Measurements from ENCODE around the gene CCL20. TPM values are rescaled to one million over a fixed set of nuclear protein-coding genes. Genes with fewer than 3 reads are reported as not detected.

Gene CCL20
- total and polyA plus RNA-seq, 8 donors = 1.8 to 75.8 (median 11.6) TPM; not detected in 2

- no peak for TF ChIP-seq POLR2AphosphoS5 (IDR thresholded peaks at IDR 0.05)
- TF ChIP-seq, protein P1, sequence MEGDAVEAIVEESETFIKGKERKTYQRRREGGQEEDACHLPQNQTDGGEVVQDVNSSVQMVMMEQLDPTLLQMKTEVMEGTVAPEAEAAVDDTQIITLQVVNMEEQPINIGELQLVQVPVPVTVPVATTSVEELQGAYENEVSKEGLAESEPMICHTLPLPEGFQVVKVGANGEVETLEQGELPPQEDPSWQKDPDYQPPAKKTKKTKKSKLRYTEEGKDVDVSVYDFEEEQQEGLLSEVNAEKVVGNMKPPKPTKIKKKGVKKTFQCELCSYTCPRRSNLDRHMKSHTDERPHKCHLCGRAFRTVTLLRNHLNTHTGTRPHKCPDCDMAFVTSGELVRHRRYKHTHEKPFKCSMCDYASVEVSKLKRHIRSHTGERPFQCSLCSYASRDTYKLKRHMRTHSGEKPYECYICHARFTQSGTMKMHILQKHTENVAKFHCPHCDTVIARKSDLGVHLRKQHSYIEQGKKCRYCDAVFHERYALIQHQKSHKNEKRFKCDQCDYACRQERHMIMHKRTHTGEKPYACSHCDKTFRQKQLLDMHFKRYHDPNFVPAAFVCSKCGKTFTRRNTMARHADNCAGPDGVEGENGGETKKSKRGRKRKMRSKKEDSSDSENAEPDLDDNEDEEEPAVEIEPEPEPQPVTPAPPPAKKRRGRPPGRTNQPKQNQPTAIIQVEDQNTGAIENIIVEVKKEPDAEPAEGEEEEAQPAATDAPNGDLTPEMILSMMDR (IDR thresholded peaks at IDR 0.05) = no peak
- Histone ChIP-seq H3K4me1 (no peaks in the 10 kb centered on the region), H3K27ac (no peak overlapping the region), H3K27me3 (no peaks in the 10 kb centered on the region), H3K9me3 (no peaks in the 10 kb centered on the region), H3K36me3 (no peaks in the 10 kb centered on the region), H3K4me3 (no peak overlapping the region)
- 84 to 90% (median 85%) methylated on average over 7 of the region's 7 CpGs for WGBS, 5 donors
- no peak for DNase-seq
- intact Hi-C loops (cut with DNase I; ENCODE audit: low total_unique reads) = no loop called here
These were observed 13.5 kb downstream of the CCL20 start for GRCh38 chr2:227827143-227827542.

GRCh38 chr2:227828477-227828912 lies 14.9 kb downstream of the CCL20 start:
- H3K36me3 ChIP-seq = no peaks in the 10 kb centered on the region
- no peaks in the 10 kb centered on the region for H3K27me3 ChIP-seq
- intact Hi-C loops (cut with DNase I; ENCODE audit: low total_unique reads) = no loop called here
- no peak overlapping the region for H3K27ac ChIP-seq
- H3K4me1 ChIP-seq = no peaks in the 10 kb centered on the region
- TF ChIP-seq EP300 (IDR thresholded peaks at IDR 0.05) (no peak), POLR2A (IDR thresholded peaks at IDR 0.05) (no peak), POLR2AphosphoS5 (IDR thresholded peaks at IDR 0.05) (no peak)
- TF ChIP-seq, protein P1 (IDR thresholded peaks at IDR 0.05) = no peak
- H3K9me3 ChIP-seq = no peaks in the 10 kb centered on the region
- H3K4me3 ChIP-seq = no peak overlapping the region
- DNase-seq = no peak

DNA sequence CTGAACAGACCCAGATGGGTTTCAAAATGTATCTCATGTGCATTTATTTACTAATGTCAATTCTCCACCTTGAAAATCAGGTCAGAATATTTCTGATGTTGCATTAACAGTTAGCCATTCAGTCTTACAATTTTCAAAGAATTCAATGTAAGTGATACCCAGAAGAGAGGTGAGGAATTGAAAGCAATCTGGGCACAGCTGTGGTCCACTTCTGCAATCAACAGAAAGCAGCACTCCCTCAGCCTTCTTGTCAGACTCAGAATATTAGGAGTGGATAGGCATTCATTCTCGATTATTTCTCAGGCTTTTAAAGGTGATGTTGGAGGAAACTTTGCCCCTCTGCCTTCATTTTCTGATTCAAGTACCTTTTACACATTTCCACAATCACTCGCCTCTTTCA lies 15.7 kb downstream of the CCL20 start:
- Histone ChIP-seq H3K4me1 (no peaks in the 10 kb centered on the region), H3K4me3 (no peak overlapping the region), H3K9me3 (no peaks in the 10 kb centered on the region), H3K27me3 (no peaks in the 10 kb centered on the region), H3K27ac (no peak overlapping the region), H3K36me3 (no peaks in the 10 kb centered on the region)
- DNase-seq = no peak
- TF ChIP-seq POLR2AphosphoS5 (IDR thresholded peaks at IDR 0.05) = no peak
- no peak for TF ChIP-seq POLR2A (IDR thresholded peaks at IDR 0.05)
- TF ChIP-seq EP300 (IDR thresholded peaks at IDR 0.05) = no peak
- TF ChIP-seq, protein P1 (IDR thresholded peaks at IDR 0.05) = no peak
- 67 to 78% (median 77%) methylated on average over 2 of the region's 2 CpGs for WGBS, 5 donors
- intact Hi-C loops (cut with DNase I; ENCODE audit: low total_unique reads) = no loop called here

- 86 to 94% (median 92%) methylated on average over 10 of the region's 10 CpGs for WGBS, 5 donors
- no peak overlapping the region for H3K27ac ChIP-seq
- TF ChIP-seq POLR2A (IDR thresholded peaks at IDR 0.05) (no peak), POLR2AphosphoS5 (IDR thresholded peaks at IDR 0.05) (no peak), EP300 (IDR thresholded peaks at IDR 0.05) (no peak)
- TF ChIP-seq, protein P1 (IDR thresholded peaks at IDR 0.05) = no peak
- no peaks in the 10 kb centered on the region for H3K36me3 ChIP-seq
- H3K4me1 ChIP-seq = no peaks in the 10 kb centered on the region
- H3K27me3 ChIP-seq = no peaks in the 10 kb centered on the region
- intact Hi-C loops (cut with DNase I; ENCODE audit: low total_unique reads) = no loop called here
- no peak for DNase-seq
- no peaks in the 10 kb centered on the region for H3K9me3 ChIP-seq
- H3K4me3 ChIP-seq = no peak overlapping the region
These were observed 20.8 kb downstream of the CCL20 start for GRCh38 chr2:227834423-227834822.
